Loucy (cell line): ENCODE results near the gene SLC12A2.

Experiments used
- H2AFZ ChIP-seq: fragments of 200-600 bp; sonication (generic); 2 replicates; pipeline ENCODE4 v1.6.0; 2016; ENCODE audit warnings: antibody characterized with exemption, mild to moderate bottlenecking, low read length, moderate library complexity
- H3F3A ChIP-seq: fragments of 200-600 bp; 2 replicates; pipeline ENCODE4 v1.6.0; 2016; ENCODE audit warnings: antibody characterized with exemption, low read depth, mild to moderate bottlenecking
- H3K27me3 ChIP-seq: fragments of 200-600 bp; sonication (generic); 2 replicates; pipeline ENCODE4 v1.6.1; 2014; ENCODE audit warnings: low read length, mild to moderate bottlenecking; ENCODE audit not compliant: insufficient read depth, poor library complexity, severe bottlenecking
- H3K36me3 ChIP-seq: fragments of 200-600 bp; sonication (generic); 2 replicates; pipeline ENCODE4 v1.6.1; 2016; ENCODE audit warnings: low read length; ENCODE audit not compliant: insufficient read depth
- H3K4me1 ChIP-seq: fragments of 200-600 bp; sonication (generic); 2 replicates; pipeline ENCODE4 v1.5.1; 2014; ENCODE audit warnings: low read length, mild to moderate bottlenecking; ENCODE audit not compliant: insufficient read depth, poor library complexity, severe bottlenecking
- H3K4me2 ChIP-seq: fragments of 200-600 bp; sonication (generic); 2 replicates; pipeline ENCODE4 v1.6.0; 2014; ENCODE audit warnings: antibody characterized with exemption, low read length, low read depth, mild to moderate bottlenecking; ENCODE audit not compliant: poor library complexity, severe bottlenecking
- H3K4me3 ChIP-seq: fragments of 200-600 bp; sonication (generic); 2 replicates; pipeline ENCODE4 v1.5.1; 2014; ENCODE audit warnings: low read length, mild to moderate bottlenecking, mixed read lengths; ENCODE audit not compliant: poor library complexity, severe bottlenecking
- H3K79me2 ChIP-seq: fragments of 200-600 bp; sonication (generic); 2 replicates; pipeline ENCODE4 v1.6.1; 2014; ENCODE audit warnings: low read length; ENCODE audit not compliant: insufficient read depth
- H3K9ac ChIP-seq: fragments of 200-600 bp; sonication (generic); 2 replicates; pipeline ENCODE4 v1.6.0; 2014; ENCODE audit warnings: mild to moderate bottlenecking, low read depth, low read length, moderate library complexity; ENCODE audit not compliant: poor library complexity, severe bottlenecking
- H3K9me2 ChIP-seq: fragments of 200-600 bp; sonication (generic); replicated peaks from 2 replicates; pipeline ENCODE4 v1.6.1; 2016; ENCODE audit warnings: low read depth, low read length, mixed read lengths
- H3K9me3 ChIP-seq: fragments of 200-600 bp; sonication (generic); 2 replicates; pipeline ENCODE4 v1.6.1; 2014; ENCODE audit warnings: mild to moderate bottlenecking, antibody characterized with exemption, low read length, low read depth; ENCODE audit not compliant: insufficient read depth
- H4K20me1 ChIP-seq: fragments of 200-600 bp; sonication (generic); 2 replicates; pipeline ENCODE4 v1.6.0; 2014; ENCODE audit warnings: antibody characterized with exemption, low read length, mild to moderate bottlenecking; ENCODE audit not compliant: insufficient read depth, poor library complexity, severe bottlenecking
- EZH2phosphoT487 ChIP-seq: fragments of 200-600 bp; IDR thresholded peaks from 2 replicates; pipeline ENCODE4 v1.6.1; 2018; ENCODE audit warnings: antibody characterized with exemption, mild to moderate bottlenecking, moderate library complexity, borderline replicate concordance
- TF ChIP-seq, protein P1 (sequence below): fragments of 200-600 bp; sonication (generic); conservative IDR thresholded peaks from 2 replicates; pipeline ENCODE4 v1.5.1; 2014; ENCODE audit warnings: mild to moderate bottlenecking, antibody characterized with exemption, low read length

The SLC12A2 gene

DNA sequence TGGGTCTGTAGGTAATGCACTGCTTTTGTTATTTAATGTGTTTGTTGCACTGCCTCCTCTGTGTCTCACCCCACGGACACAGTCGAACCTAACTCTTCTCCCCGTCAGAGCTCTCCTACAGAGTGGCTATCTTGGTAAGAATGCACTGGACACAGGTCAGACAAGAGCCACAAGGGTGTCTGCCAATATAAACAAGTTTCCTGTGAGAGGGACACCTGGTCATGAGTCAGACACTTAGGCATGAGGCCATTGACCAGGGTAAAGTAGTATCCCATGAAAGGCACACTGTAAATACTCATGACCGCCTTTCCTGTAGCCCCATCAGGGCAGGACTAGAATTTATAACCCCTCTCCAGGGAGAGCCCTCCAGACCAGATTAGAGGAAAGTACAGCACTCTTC, 115.5 kb downstream of the SLC12A2 start:
- Histone ChIP-seq H3K4me1 (no peaks in the 10 kb centered on the region), H4K20me1 (no peaks in the 10 kb centered on the region), H3K9ac (no peak overlapping the region), H3K36me3 (no peaks in the 10 kb centered on the region), H2AFZ (no peak overlapping the region), H3F3A (no peaks in the 10 kb centered on the region), H3K79me2 (no peaks in the 10 kb centered on the region), H3K9me2 (no peaks in the 10 kb centered on the region), H3K27me3 (no peaks in the 10 kb centered on the region), H3K4me3 (no peak overlapping the region), H3K9me3 (no peaks in the 10 kb centered on the region), H3K4me2 (no peak overlapping the region)
- no peak for TF ChIP-seq EZH2phosphoT487
- TF ChIP-seq, protein P1, sequence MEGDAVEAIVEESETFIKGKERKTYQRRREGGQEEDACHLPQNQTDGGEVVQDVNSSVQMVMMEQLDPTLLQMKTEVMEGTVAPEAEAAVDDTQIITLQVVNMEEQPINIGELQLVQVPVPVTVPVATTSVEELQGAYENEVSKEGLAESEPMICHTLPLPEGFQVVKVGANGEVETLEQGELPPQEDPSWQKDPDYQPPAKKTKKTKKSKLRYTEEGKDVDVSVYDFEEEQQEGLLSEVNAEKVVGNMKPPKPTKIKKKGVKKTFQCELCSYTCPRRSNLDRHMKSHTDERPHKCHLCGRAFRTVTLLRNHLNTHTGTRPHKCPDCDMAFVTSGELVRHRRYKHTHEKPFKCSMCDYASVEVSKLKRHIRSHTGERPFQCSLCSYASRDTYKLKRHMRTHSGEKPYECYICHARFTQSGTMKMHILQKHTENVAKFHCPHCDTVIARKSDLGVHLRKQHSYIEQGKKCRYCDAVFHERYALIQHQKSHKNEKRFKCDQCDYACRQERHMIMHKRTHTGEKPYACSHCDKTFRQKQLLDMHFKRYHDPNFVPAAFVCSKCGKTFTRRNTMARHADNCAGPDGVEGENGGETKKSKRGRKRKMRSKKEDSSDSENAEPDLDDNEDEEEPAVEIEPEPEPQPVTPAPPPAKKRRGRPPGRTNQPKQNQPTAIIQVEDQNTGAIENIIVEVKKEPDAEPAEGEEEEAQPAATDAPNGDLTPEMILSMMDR = no peak

- Histone ChIP-seq H4K20me1 (no peaks in the 10 kb centered on the region), H3K4me3 (no peak overlapping the region), H3K36me3 (no peaks in the 10 kb centered on the region), H3K9me3 (no peaks in the 10 kb centered on the region), H3K9me2 (no peaks in the 10 kb centered on the region), H3K4me2 (no peak overlapping the region), H3K79me2 (no peaks in the 10 kb centered on the region), H3K27me3 (no peaks in the 10 kb centered on the region), H3K4me1 (no peaks in the 10 kb centered on the region), H3K9ac (no peak overlapping the region), H3F3A (no peaks in the 10 kb centered on the region), H2AFZ (no peak overlapping the region)
- TF ChIP-seq, protein P1 = no peak
- no peak for TF ChIP-seq EZH2phosphoT487
Observed at GRCh38 chr5:128199611-128200010, 116.0 kb downstream of the SLC12A2 start.

- no peaks in the 10 kb centered on the region for H3K9me2 ChIP-seq
- H3K36me3 ChIP-seq = no peaks in the 10 kb centered on the region
- H3K27me3 ChIP-seq = no peaks in the 10 kb centered on the region
- peak overlapping the region; percentile 32 for H3K4me3 ChIP-seq
- H3K9ac ChIP-seq = no peak overlapping the region
- no peaks in the 10 kb centered on the region for H3K4me1 ChIP-seq
- no peaks in the 10 kb centered on the region for H3K79me2 ChIP-seq
- H3F3A ChIP-seq = no peaks in the 10 kb centered on the region
- no peaks in the 10 kb centered on the region for H4K20me1 ChIP-seq
- H2AFZ ChIP-seq = no peak overlapping the region
- H3K4me2 ChIP-seq = peak overlapping the region; percentile 42
- TF ChIP-seq EZH2phosphoT487 = no peak
- TF ChIP-seq, protein P1 = peak; percentile 61
- no peaks in the 10 kb centered on the region for H3K9me3 ChIP-seq
Observed at GRCh38 chr5:128201065-128201926, 117.7 kb downstream of the SLC12A2 start.
